ENCODE data around the gene PLAAT2. TPM values are rescaled to one million over a fixed set of nuclear protein-coding genes. Genes with fewer than 3 reads are reported as not detected.

Gene PLAAT2
- polyA plus RNA-seq, 1 of the 3 experiments (the other 2 are of a cell fraction): 0.53 TPM

DNA sequence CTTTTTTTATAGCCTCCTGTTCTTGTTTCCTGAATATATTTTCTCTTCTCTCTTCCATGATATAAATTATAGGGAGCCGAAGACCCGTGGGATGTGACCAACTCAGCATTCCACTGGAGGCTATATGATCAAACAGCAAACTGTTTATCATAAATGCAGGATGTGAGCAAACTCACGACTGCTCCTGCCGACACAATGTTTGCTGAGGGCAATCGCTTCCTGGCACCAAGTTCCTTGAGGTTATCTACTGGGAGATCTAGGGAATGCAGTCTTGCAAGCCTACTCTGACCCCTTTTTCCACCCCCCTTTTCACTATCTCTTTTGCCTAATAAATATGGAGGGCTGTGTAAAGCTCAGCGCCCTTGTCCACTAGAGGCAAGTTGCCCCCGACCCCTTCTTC lies 40.0 kb downstream of the PLAAT2 start:
- H3K27ac ChIP-seq (ENCODE audit: low read depth in 2 of 2, low read length in 1 of 2): no peak overlapping the region
- POLR2A ChIA-PET: no interaction called here
- no peaks in the 10 kb centered on the region for H3K36me3 ChIP-seq (replicated peaks in 1 of 2; ENCODE audit: control insufficient read depth in 1 of 2, insufficient read depth in 2 of 2, low read length in 1 of 2)
- no peak overlapping the region for H3K4me3 ChIP-seq (ENCODE audit: low read depth in 2 of 2, low read length in 1 of 2)
- no peaks in the 10 kb centered on the region for H4K20me1 ChIP-seq (ENCODE audit: insufficient read depth)
- CTCF ChIA-PET: interaction anchor here (1.2 to 1.6 kb wide), 2 partner anchors 14 to 116 kb away, joined by 3 read pairs; no protein-coding TSS in a partner anchor
- 11% methylated on average over 7 of the region's 7 CpGs for WGBS (ENCODE audit: low lambda C conversion rate)
- H3K4me1 ChIP-seq (ENCODE audit: control insufficient read depth in 1 of 2, insufficient read depth in 2 of 2, low read depth in 1 of 2, low read length in 1 of 2): no peaks in the 10 kb centered on the region
- no peak overlapping the region for H2AFZ ChIP-seq (ENCODE audit: low read depth)
- no peaks in the 10 kb centered on the region for H3K27me3 ChIP-seq (ENCODE audit: insufficient read depth)
- no peaks in the 10 kb centered on the region for H3K79me2 ChIP-seq (ENCODE audit: insufficient read depth)
- no peak for DNase-seq
- no peaks in the 10 kb centered on the region for H3F3A ChIP-seq (replicated peaks; ENCODE audit: insufficient read depth)
- no peaks in the 10 kb centered on the region for H3K9me3 ChIP-seq
- H3K4me2 ChIP-seq: no peak overlapping the region
- no peak overlapping the region for H3K9ac ChIP-seq
- no peak for TF ChIP-seq SMC3 (IDR thresholded peaks at IDR 0.05; ENCODE audit: low read depth, low read length)
- no peak for TF ChIP-seq EP300 (IDR thresholded peaks at IDR 0.05; ENCODE audit: borderline replicate concordance in 1 of 2, low read depth in 1 of 2, low read length in 1 of 2)
- TF ChIP-seq, protein P1, sequence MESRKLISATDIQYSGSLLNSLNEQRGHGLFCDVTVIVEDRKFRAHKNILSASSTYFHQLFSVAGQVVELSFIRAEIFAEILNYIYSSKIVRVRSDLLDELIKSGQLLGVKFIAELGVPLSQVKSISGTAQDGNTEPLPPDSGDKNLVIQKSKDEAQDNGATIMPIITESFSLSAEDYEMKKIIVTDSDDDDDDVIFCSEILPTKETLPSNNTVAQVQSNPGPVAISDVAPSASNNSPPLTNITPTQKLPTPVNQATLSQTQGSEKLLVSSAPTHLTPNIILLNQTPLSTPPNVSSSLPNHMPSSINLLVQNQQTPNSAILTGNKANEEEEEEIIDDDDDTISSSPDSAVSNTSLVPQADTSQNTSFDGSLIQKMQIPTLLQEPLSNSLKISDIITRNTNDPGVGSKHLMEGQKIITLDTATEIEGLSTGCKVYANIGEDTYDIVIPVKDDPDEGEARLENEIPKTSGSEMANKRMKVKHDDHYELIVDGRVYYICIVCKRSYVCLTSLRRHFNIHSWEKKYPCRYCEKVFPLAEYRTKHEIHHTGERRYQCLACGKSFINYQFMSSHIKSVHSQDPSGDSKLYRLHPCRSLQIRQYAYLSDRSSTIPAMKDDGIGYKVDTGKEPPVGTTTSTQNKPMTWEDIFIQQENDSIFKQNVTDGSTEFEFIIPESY (IDR thresholded peaks at IDR 0.05; ENCODE audit: borderline replicate concordance, low read depth): no peak
- no peak for TF ChIP-seq RXRA (IDR thresholded peaks at IDR 0.05; ENCODE audit: borderline replicate concordance, low read depth)
- no peak for TF ChIP-seq ELF1 (IDR thresholded peaks at IDR 0.05)
- TF ChIP-seq NFIC (IDR thresholded peaks at IDR 0.05; ENCODE audit: borderline replicate concordance): no peak
- TF ChIP-seq RAD21 (IDR thresholded peaks at IDR 0.05; ENCODE audit: low read length): no peak
- TF ChIP-seq EZH2phosphoT487 (IDR thresholded peaks at IDR 0.05; ENCODE audit: borderline replicate concordance, low read depth): no peak
- TF ChIP-seq RFX5 (IDR thresholded peaks at IDR 0.05; ENCODE audit: low read length): no peak
- TF ChIP-seq MEF2A (IDR thresholded peaks at IDR 0.05; ENCODE audit: borderline replicate concordance, low read depth): no peak
- TF ChIP-seq SIN3A (IDR thresholded peaks at IDR 0.05; ENCODE audit: borderline replicate concordance, low read depth, low read length): no peak
- TF ChIP-seq, protein P2, sequence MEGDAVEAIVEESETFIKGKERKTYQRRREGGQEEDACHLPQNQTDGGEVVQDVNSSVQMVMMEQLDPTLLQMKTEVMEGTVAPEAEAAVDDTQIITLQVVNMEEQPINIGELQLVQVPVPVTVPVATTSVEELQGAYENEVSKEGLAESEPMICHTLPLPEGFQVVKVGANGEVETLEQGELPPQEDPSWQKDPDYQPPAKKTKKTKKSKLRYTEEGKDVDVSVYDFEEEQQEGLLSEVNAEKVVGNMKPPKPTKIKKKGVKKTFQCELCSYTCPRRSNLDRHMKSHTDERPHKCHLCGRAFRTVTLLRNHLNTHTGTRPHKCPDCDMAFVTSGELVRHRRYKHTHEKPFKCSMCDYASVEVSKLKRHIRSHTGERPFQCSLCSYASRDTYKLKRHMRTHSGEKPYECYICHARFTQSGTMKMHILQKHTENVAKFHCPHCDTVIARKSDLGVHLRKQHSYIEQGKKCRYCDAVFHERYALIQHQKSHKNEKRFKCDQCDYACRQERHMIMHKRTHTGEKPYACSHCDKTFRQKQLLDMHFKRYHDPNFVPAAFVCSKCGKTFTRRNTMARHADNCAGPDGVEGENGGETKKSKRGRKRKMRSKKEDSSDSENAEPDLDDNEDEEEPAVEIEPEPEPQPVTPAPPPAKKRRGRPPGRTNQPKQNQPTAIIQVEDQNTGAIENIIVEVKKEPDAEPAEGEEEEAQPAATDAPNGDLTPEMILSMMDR (IDR thresholded peaks at IDR 0.05): no peak
- TF ChIP-seq GATA2 (CRISPR knock-in tag; IDR thresholded peaks at IDR 0.05): no peak
- TF ChIP-seq, protein P3, sequence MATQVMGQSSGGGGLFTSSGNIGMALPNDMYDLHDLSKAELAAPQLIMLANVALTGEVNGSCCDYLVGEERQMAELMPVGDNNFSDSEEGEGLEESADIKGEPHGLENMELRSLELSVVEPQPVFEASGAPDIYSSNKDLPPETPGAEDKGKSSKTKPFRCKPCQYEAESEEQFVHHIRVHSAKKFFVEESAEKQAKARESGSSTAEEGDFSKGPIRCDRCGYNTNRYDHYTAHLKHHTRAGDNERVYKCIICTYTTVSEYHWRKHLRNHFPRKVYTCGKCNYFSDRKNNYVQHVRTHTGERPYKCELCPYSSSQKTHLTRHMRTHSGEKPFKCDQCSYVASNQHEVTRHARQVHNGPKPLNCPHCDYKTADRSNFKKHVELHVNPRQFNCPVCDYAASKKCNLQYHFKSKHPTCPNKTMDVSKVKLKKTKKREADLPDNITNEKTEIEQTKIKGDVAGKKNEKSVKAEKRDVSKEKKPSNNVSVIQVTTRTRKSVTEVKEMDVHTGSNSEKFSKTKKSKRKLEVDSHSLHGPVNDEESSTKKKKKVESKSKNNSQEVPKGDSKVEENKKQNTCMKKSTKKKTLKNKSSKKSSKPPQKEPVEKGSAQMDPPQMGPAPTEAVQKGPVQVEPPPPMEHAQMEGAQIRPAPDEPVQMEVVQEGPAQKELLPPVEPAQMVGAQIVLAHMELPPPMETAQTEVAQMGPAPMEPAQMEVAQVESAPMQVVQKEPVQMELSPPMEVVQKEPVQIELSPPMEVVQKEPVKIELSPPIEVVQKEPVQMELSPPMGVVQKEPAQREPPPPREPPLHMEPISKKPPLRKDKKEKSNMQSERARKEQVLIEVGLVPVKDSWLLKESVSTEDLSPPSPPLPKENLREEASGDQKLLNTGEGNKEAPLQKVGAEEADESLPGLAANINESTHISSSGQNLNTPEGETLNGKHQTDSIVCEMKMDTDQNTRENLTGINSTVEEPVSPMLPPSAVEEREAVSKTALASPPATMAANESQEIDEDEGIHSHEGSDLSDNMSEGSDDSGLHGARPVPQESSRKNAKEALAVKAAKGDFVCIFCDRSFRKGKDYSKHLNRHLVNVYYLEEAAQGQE (IDR thresholded peaks at IDR 0.05; ENCODE audit: low read depth, low read length): no peak
- no peak for TF ChIP-seq FOXJ3 (CRISPR knock-in tag; IDR thresholded peaks at IDR 0.05)
- TF ChIP-seq, protein P4, sequence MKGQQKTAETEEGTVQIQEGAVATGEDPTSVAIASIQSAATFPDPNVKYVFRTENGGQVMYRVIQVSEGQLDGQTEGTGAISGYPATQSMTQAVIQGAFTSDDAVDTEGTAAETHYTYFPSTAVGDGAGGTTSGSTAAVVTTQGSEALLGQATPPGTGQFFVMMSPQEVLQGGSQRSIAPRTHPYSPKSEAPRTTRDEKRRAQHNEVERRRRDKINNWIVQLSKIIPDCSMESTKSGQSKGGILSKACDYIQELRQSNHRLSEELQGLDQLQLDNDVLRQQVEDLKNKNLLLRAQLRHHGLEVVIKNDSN (IDR thresholded peaks at IDR 0.05; ENCODE audit: borderline replicate concordance, low read depth): no peak
- TF ChIP-seq FOXM1 (IDR thresholded peaks at IDR 0.05; ENCODE audit: low read depth): no peak
- TF ChIP-seq YY1 (IDR thresholded peaks at IDR 0.05; ENCODE audit: low read depth): no peak
- no peak for TF ChIP-seq RCOR1 (IDR thresholded peaks at IDR 0.05; ENCODE audit: low read length)
- no peaks in the 10 kb centered on the region for H3K9me2 ChIP-seq
